ENCODE results near the gene GARIN5B.
A peak's percentile ranks its signal among the peaks of the same experiment; 100 is the strongest.
"Not testable (repeated sequence)": the region's sequence is repeated elsewhere in the genome, so short reads cannot be mapped to it uniquely, and the experiment has no call there.

Gene GARIN5B

GRCh38 chr19:55362990-55363716, at the start of gene GARIN5B:
Gene GARIN5B (minus strand): TSS chr19:55363260. CDS start chr19:55363066, 194 bp downstream.
- DNase-seq = no peak

- no peak for DNase-seq
These were observed 47.1 kb upstream of the GARIN5B start for GRCh38 chr19:55410168-55410567.

GRCh38 chr19:55409179-55409578, 46.1 kb upstream of the GARIN5B start:
- DNase-seq = not testable (repeated sequence)

GRCh38 chr19:55408533-55408872, 45.4 kb upstream of the GARIN5B start:
- no peak for DNase-seq

GRCh38 chr19:55407800-55408532, 44.9 kb upstream of the GARIN5B start:
- DNase-seq = peak; percentile 97

- DNase-seq = not testable (repeated sequence)
These were observed 44.4 kb upstream of the GARIN5B start, which contains the start of gene UBE2S for GRCh38 chr19:55407550-55407799. Gene UBE2S (minus strand): TSS chr19:55407788. CDS start chr19:55407589, 199 bp downstream.

- no peak for DNase-seq
These were observed 43.9 kb upstream of the GARIN5B start for GRCh38 chr19:55406826-55407549.

GRCh38 chr19:55406091-55406825, 43.2 kb upstream of the GARIN5B start:
- no peak for DNase-seq

- DNase-seq = no peak
These were observed 42.6 kb upstream of the GARIN5B start for GRCh38 chr19:55405638-55406037.

GRCh38 chr19:55402509-55402908, 39.4 kb upstream of the GARIN5B start:
- DNase-seq = no peak

GRCh38 chr19:55401390-55401789, 38.3 kb upstream of the GARIN5B start:
- not testable (repeated sequence) for DNase-seq

- no peak for DNase-seq
These were observed 37.4 kb upstream of the GARIN5B start for GRCh38 chr19:55400281-55401087.

GRCh38 chr19:55398200-55398925, 35.3 kb upstream of the GARIN5B start:
- no peak for DNase-seq

- no peak for DNase-seq
These were observed 30.0 kb upstream of the GARIN5B start for GRCh38 chr19:55392820-55393761.

GRCh38 chr19:55391702-55392615, 28.9 kb upstream of the GARIN5B start:
- no peak for DNase-seq

- DNase-seq = no peak
These were observed 28.2 kb upstream of the GARIN5B start for GRCh38 chr19:55391191-55391670.

GRCh38 chr19:55390461-55390880, 27.4 kb upstream of the GARIN5B start:
- DNase-seq = no peak

- no peak for DNase-seq
These were observed 26.6 kb upstream of the GARIN5B start for GRCh38 chr19:55389386-55390317.
